ENCODE measurements around the gene RPS3. TPM values are rescaled to one million over a fixed set of nuclear protein-coding genes. Genes with fewer than 3 reads are reported as not detected.
A peak's percentile ranks its signal among the peaks of the same experiment; 100 is the strongest.

RPS3 gene
- total and polyA plus RNA-seq, 9 of the 15 experiments (the other 6 are each of a cell fraction or from before 2014, with no cell fraction given) = 2,700 to 5,771 (median 3,679) TPM

- TF ChIP-seq DEAF1 (CRISPR knock-in tag; IDR thresholded peaks at IDR 0.05) (no peak), ZNF764 (CRISPR knock-in tag; IDR thresholded peaks at IDR 0.05; ENCODE audit: low read depth) (no peak), JUND (IDR thresholded peaks at IDR 0.05; ENCODE audit: borderline replicate concordance, low read depth, low read length) (0 out of 2 replicates have a peak, but pooled peaks have one; percentile 19), JUND (tag; IDR thresholded peaks at IDR 0.05; ENCODE audit: borderline replicate concordance, low read depth, low read length) (peak; percentile 28; the same call in 1 of the 3 replicates), ZNF212 (CRISPR knock-in tag; IDR thresholded peaks at IDR 0.05) (no peak), ZBTB17 (CRISPR knock-in tag; IDR thresholded peaks at IDR 0.05) (peak; percentile 82), MAZ (CRISPR knock-in tag; conservative IDR thresholded peaks at IDR 0.05 in 1 of 2, IDR thresholded peaks at IDR 0.05 in 1 of 2) (no peak), LCOR (CRISPR knock-in tag; IDR thresholded peaks at IDR 0.05) (0 out of 2 replicates have a peak, but pooled peaks have one; percentile 45), ZNF717 (CRISPR knock-in tag; IDR thresholded peaks at IDR 0.05) (no peak), SMAD4 (CRISPR knock-in tag; conservative IDR thresholded peaks at IDR 0.05) (peak; percentile 81), ELF2 (CRISPR knock-in tag; IDR thresholded peaks at IDR 0.05) (no peak), ZNF143 (CRISPR knock-in tag; IDR thresholded peaks at IDR 0.05) (no peak), YBX1 (IDR thresholded peaks at IDR 0.05) (no peak), NR3C1 (CRISPR knock-in tag; IDR thresholded peaks at IDR 0.05) (no peak), ARID1B (IDR thresholded peaks at IDR 0.05) (peak; percentile 89), FUS (optimal IDR thresholded peaks at IDR 0.05; ENCODE audit: low read depth, low read length) (no peak), SREBF2 (CRISPR knock-in tag; IDR thresholded peaks at IDR 0.05) (no peak), TRIM24 (IDR thresholded peaks at IDR 0.05) (peak in 1 of 2 experiments; percentile 58; a peak in 2 of 4 replicates), STAT5B (CRISPR knock-in tag; IDR thresholded peaks at IDR 0.05) (no peak), HBP1 (CRISPR knock-in tag; IDR thresholded peaks at IDR 0.05) (no peak), ADNP (tag; IDR thresholded peaks at IDR 0.05) (no peak), AFF4 (CRISPR knock-in tag; IDR thresholded peaks at IDR 0.05) (no peak), SREBF1 (IDR thresholded peaks at IDR 0.05; ENCODE audit: borderline replicate concordance, low read depth, low read length) (no peak)
Observed at GRCh38 chr11:75422248-75423231, 23.2 kb downstream of the RPS3 start (continued).

All from K562 (cell line).